OCI-LY1 (cell line): ENCODE data around the gene RIN3.

Experiments used
- H2AFZ ChIP-seq: fragments of 200-600 bp; sonication (generic), shearing (Covaris generic); 2 replicates; pipeline ENCODE4 v1.6.0; 2014; ENCODE audit warnings: antibody characterized with exemption, mild to moderate bottlenecking, low read length
- H3F3A ChIP-seq: fragments of 200-600 bp; sonication (generic), shearing (Covaris generic); 2 replicates; pipeline ENCODE4 v1.6.0; 2014; ENCODE audit warnings: mild to moderate bottlenecking, antibody characterized with exemption, low read length, moderate library complexity; ENCODE audit not compliant: insufficient read depth
- H3K27ac ChIP-seq: fragments of 200-600 bp; sonication (generic); 2 replicates; pipeline ENCODE4 v1.5.1; 2014; ENCODE audit warnings: low read length, mixed run types, mild to moderate bottlenecking, low read depth; ENCODE audit not compliant: poor library complexity, severe bottlenecking
- H3K27me3 ChIP-seq: fragments of 200-600 bp; sonication (generic); 2 replicates; pipeline ENCODE4 v1.6.0; 2014; ENCODE audit warnings: antibody characterized with exemption, mild to moderate bottlenecking, low read length, moderate library complexity; ENCODE audit not compliant: insufficient read depth
- H3K36me3 ChIP-seq: fragments of 200-600 bp; sonication (generic); 2 replicates; pipeline ENCODE4 v1.6.1; 2014; ENCODE audit warnings: mild to moderate bottlenecking, antibody characterized with exemption, low read length, moderate library complexity, mixed read lengths; ENCODE audit not compliant: insufficient read depth
- H3K4me1 ChIP-seq: fragments of 200-600 bp; sonication (generic); 2 replicates; pipeline ENCODE4 v1.5.1; 2014; ENCODE audit warnings: mild to moderate bottlenecking, low read length, moderate library complexity; ENCODE audit not compliant: insufficient read depth, severe bottlenecking
- H3K4me2 ChIP-seq: fragments of 200-600 bp; sonication (generic), shearing (Covaris generic); 2 replicates; pipeline ENCODE4 v1.6.1; 2014; ENCODE audit warnings: low read length
- H3K4me3 ChIP-seq: fragments of 200-600 bp; sonication (generic); 2 replicates; pipeline ENCODE4 v1.5.1; 2014; ENCODE audit warnings: low read length, low read depth, mild to moderate bottlenecking, mixed read lengths; ENCODE audit not compliant: poor library complexity, severe bottlenecking
- H3K79me2 ChIP-seq: fragments of 200-600 bp; shearing (Covaris generic); 2 replicates; pipeline ENCODE4 v1.6.1; 2016; ENCODE audit warnings: mixed run types, low read length, mixed read lengths; ENCODE audit not compliant: insufficient read depth
- H3K9ac ChIP-seq: fragments of 200-600 bp; sonication (generic), shearing (Covaris generic); 2 replicates; pipeline ENCODE4 v1.6.1; 2014; ENCODE audit warnings: mild to moderate bottlenecking, low read length, mixed read lengths
- H3K9me2 ChIP-seq: fragments of 200-600 bp; sonication (generic), shearing (Covaris generic); 2 replicates; pipeline ENCODE4 v1.6.1; 2014; ENCODE audit warnings: low read depth, mild to moderate bottlenecking, low read length, mixed read lengths
- H3K9me3 ChIP-seq: fragments of 200-600 bp; shearing (Covaris generic); 2 replicates; pipeline ENCODE4 v1.6.1; 2014; ENCODE audit warnings: low read length, mixed read lengths
- H4K20me1 ChIP-seq: fragments of 200-600 bp; sonication (generic), shearing (Covaris generic); 2 replicates; pipeline ENCODE4 v1.6.0; 2016; ENCODE audit warnings: mild to moderate bottlenecking, low read length; ENCODE audit not compliant: insufficient read depth
- CTCF ChIP-seq: fragments of 200-600 bp; sonication (generic), shearing (Covaris generic); IDR thresholded peaks from 2 replicates; pipeline ENCODE4 v1.5.1; 2017; ENCODE audit warnings: mild to moderate bottlenecking, antibody characterized with exemption, low read length, moderate library complexity, mixed read lengths
- EZH2 ChIP-seq: fragments of 200-600 bp; sonication (generic), shearing (Covaris generic); IDR thresholded peaks from 2 replicates; pipeline ENCODE4 v1.8.0; 2017; ENCODE audit warnings: borderline replicate concordance, mixed run types, mild to moderate bottlenecking, antibody characterized with exemption, low read length, moderate library complexity, mixed read lengths

The RIN3 gene

GRCh38 chr14:92649934-92650545 lies 136.5 kb downstream of the RIN3 start:
- H4K20me1 ChIP-seq, result no peaks in the 10 kb centered on the region
- TF ChIP-seq EZH2 (no peak), CTCF (no peak)
- H3K27ac ChIP-seq, result no peak overlapping the region
- no peak overlapping the region for H3K4me2 ChIP-seq
- peaks cover 4% of the 10 kb centered on the region; the same call in 1 of the 2 replicates for H3K9me3 ChIP-seq
- no peaks in the 10 kb centered on the region for H3F3A ChIP-seq
- no peak overlapping the region for H2AFZ ChIP-seq
- H3K79me2 ChIP-seq, result no peaks in the 10 kb centered on the region
- H3K27me3 ChIP-seq, result peaks cover under 1% of the 10 kb centered on the region; the same call in 1 of the 2 replicates
- no peaks in the 10 kb centered on the region for H3K4me1 ChIP-seq
- H3K4me3 ChIP-seq, result no peak overlapping the region
- no peaks in the 10 kb centered on the region for H3K36me3 ChIP-seq
- no peak overlapping the region for H3K9ac ChIP-seq
- H3K9me2 ChIP-seq, result no peaks in the 10 kb centered on the region

- no peaks in the 10 kb centered on the region for H3K79me2 ChIP-seq
- no peak for TF ChIP-seq EZH2
- no peak for TF ChIP-seq CTCF
- H3K36me3 ChIP-seq, result no peaks in the 10 kb centered on the region
- H4K20me1 ChIP-seq, result no peaks in the 10 kb centered on the region
- no peaks in the 10 kb centered on the region for H3K4me1 ChIP-seq
- H3K27me3 ChIP-seq, result no peaks in the 10 kb centered on the region
- H3K4me2 ChIP-seq, result no peak overlapping the region
- no peak overlapping the region for H3K4me3 ChIP-seq
- H3F3A ChIP-seq, result no peaks in the 10 kb centered on the region
- no peak overlapping the region for H2AFZ ChIP-seq
- no peaks in the 10 kb centered on the region for H3K9me3 ChIP-seq
- H3K9me2 ChIP-seq, result no peaks in the 10 kb centered on the region
- no peak overlapping the region for H3K27ac ChIP-seq
- no peak overlapping the region for H3K9ac ChIP-seq
Observed at GRCh38 chr14:92650581-92651105, 137.1 kb downstream of the RIN3 start.

GRCh38 chr14:92651106-92651757 lies 137.7 kb downstream of the RIN3 start:
- no peak for TF ChIP-seq EZH2
- no peak for TF ChIP-seq CTCF
- Histone ChIP-seq H3K27me3 (no peaks in the 10 kb centered on the region), H3K9me3 (no peaks in the 10 kb centered on the region), H3K4me2 (no peak overlapping the region), H2AFZ (no peak overlapping the region), H3K4me3 (no peak overlapping the region), H3K4me1 (no peaks in the 10 kb centered on the region), H3K36me3 (no peaks in the 10 kb centered on the region), H3K9ac (no peak overlapping the region), H3K9me2 (no peaks in the 10 kb centered on the region), H4K20me1 (no peaks in the 10 kb centered on the region), H3K27ac (no peak overlapping the region), H3K79me2 (no peaks in the 10 kb centered on the region), H3F3A (no peaks in the 10 kb centered on the region)
